ENCODE results near the gene GPRC5C.

The GPRC5C gene

GRCh38 chr17:74404789-74405188 lies 27.1 kb upstream of the GPRC5C start:
- TF ChIP-seq TAF1 (IDR thresholded peaks at IDR 0.05; ENCODE audit: low read depth), result no peak
- TF ChIP-seq USF1 (IDR thresholded peaks at IDR 0.05), result no peak
- no peak for TF ChIP-seq TCF12 (IDR thresholded peaks at IDR 0.05; ENCODE audit: low read depth)
- no peak for TF ChIP-seq YY1 (IDR thresholded peaks at IDR 0.05; ENCODE audit: low read depth)
- TF ChIP-seq EP300 (IDR thresholded peaks at IDR 0.05; ENCODE audit: borderline replicate concordance), result no peak
- no peak for TF ChIP-seq NFIC (IDR thresholded peaks at IDR 0.05)
- TF ChIP-seq CREB1 (IDR thresholded peaks at IDR 0.05; ENCODE audit: low read depth), result no peak
- no peak for TF ChIP-seq ZBTB7A (IDR thresholded peaks at IDR 0.05; ENCODE audit: low read depth)
- TF ChIP-seq REST (IDR thresholded peaks at IDR 0.05; ENCODE audit: low read depth), result no peak
- no peak for TF ChIP-seq TEAD4 (IDR thresholded peaks at IDR 0.05)
- no peak for TF ChIP-seq MAX (IDR thresholded peaks at IDR 0.05)
- no peak for TF ChIP-seq RAD21 (IDR thresholded peaks at IDR 0.05; ENCODE audit: low read depth)
- no peak for TF ChIP-seq CEBPB (IDR thresholded peaks at IDR 0.05)

- TF ChIP-seq RAD21 (IDR thresholded peaks at IDR 0.05; ENCODE audit: low read depth) (no peak), TCF12 (IDR thresholded peaks at IDR 0.05; ENCODE audit: low read depth) (no peak), TAF1 (IDR thresholded peaks at IDR 0.05; ENCODE audit: low read depth) (no peak), YY1 (IDR thresholded peaks at IDR 0.05; ENCODE audit: low read depth) (no peak), EGR1 (IDR thresholded peaks at IDR 0.05) (no peak), USF1 (IDR thresholded peaks at IDR 0.05) (no peak), NFIC (IDR thresholded peaks at IDR 0.05) (no peak), CREB1 (IDR thresholded peaks at IDR 0.05; ENCODE audit: low read depth) (no peak), EP300 (IDR thresholded peaks at IDR 0.05; ENCODE audit: borderline replicate concordance) (no peak), CEBPB (IDR thresholded peaks at IDR 0.05) (no peak)
Measured at GRCh38 chr17:74407384-74407783, 24.5 kb upstream of the GPRC5C start.

- TF ChIP-seq REST (IDR thresholded peaks at IDR 0.05; ENCODE audit: low read depth) (no peak), TAF1 (IDR thresholded peaks at IDR 0.05; ENCODE audit: low read depth) (no peak), MAX (IDR thresholded peaks at IDR 0.05) (no peak), RAD21 (IDR thresholded peaks at IDR 0.05; ENCODE audit: low read depth) (no peak), ZBTB7A (IDR thresholded peaks at IDR 0.05; ENCODE audit: low read depth) (no peak), TEAD4 (IDR thresholded peaks at IDR 0.05) (no peak), YY1 (IDR thresholded peaks at IDR 0.05; ENCODE audit: low read depth) (no peak), FOXM1 (IDR thresholded peaks at IDR 0.05; ENCODE audit: borderline replicate concordance, low read depth) (no peak), CREB1 (IDR thresholded peaks at IDR 0.05; ENCODE audit: low read depth) (no peak), EGR1 (IDR thresholded peaks at IDR 0.05) (no peak)
Measured at GRCh38 chr17:74408262-74408661, 23.6 kb upstream of the GPRC5C start.

GRCh38 chr17:74408815-74409214 lies 23.1 kb upstream of the GPRC5C start:
- TF ChIP-seq EGR1 (IDR thresholded peaks at IDR 0.05) (no peak), CREB1 (IDR thresholded peaks at IDR 0.05; ENCODE audit: low read depth) (no peak), TEAD4 (IDR thresholded peaks at IDR 0.05) (no peak), NFIC (IDR thresholded peaks at IDR 0.05) (no peak), FOXM1 (IDR thresholded peaks at IDR 0.05; ENCODE audit: borderline replicate concordance, low read depth) (no peak), TAF1 (IDR thresholded peaks at IDR 0.05; ENCODE audit: low read depth) (no peak), YY1 (IDR thresholded peaks at IDR 0.05; ENCODE audit: low read depth) (no peak), ZBTB7A (IDR thresholded peaks at IDR 0.05; ENCODE audit: low read depth) (no peak), EP300 (IDR thresholded peaks at IDR 0.05; ENCODE audit: borderline replicate concordance) (no peak), MAX (IDR thresholded peaks at IDR 0.05) (no peak), RAD21 (IDR thresholded peaks at IDR 0.05; ENCODE audit: low read depth) (no peak), CEBPB (IDR thresholded peaks at IDR 0.05) (no peak), USF1 (IDR thresholded peaks at IDR 0.05) (no peak), REST (IDR thresholded peaks at IDR 0.05; ENCODE audit: low read depth) (no peak), TCF12 (IDR thresholded peaks at IDR 0.05; ENCODE audit: low read depth) (no peak)

Measured in Ishikawa (cell line).